Kidney (tissue), 14 donors: ENCODE data around the gene FBXL15. TPM values are rescaled to one million over a fixed set of nuclear protein-coding genes. Genes with fewer than 3 reads are reported as not detected.
A peak's percentile ranks its signal among the peaks of the same experiment; 100 is the strongest.

Experiments used
- DNase-seq, 5 donors: peaks; one replicate each; pipeline ENCODE4 v3.0.0-alpha.2; 2013 to 2020
- FAIRE-seq: peaks from 2 replicates; lab custom pipeline; 2012; peaks lifted over from hg19 to GRCh38; lab: Jason Lieb, UNC
- H3K27ac ChIP-seq, 2 donors: one replicate each; pipeline ENCODE4 v1.7.0; 2013; ENCODE audit warnings: low read depth in 2 of 2, low read length in 2 of 2, inconsistent platforms in 1 of 2
- H3K27me3 ChIP-seq: one replicate; pipeline ENCODE4 v1.7.1; 2013; ENCODE audit warnings: low read length, inconsistent platforms; ENCODE audit not compliant: control insufficient read depth, insufficient read depth
- H3K36me3 ChIP-seq, 3 donors: one replicate each; pipeline versions ENCODE4 v1.7.0 to v1.7.1; 2013; ENCODE audit warnings: low read length in 3 of 3, control low read depth in 1 of 3, inconsistent platforms in 1 of 3; ENCODE audit not compliant: insufficient read depth in 3 of 3, control insufficient read depth in 2 of 3
- H3K4me1 ChIP-seq, 3 donors: one replicate each; pipeline versions ENCODE4 v1.7.0 to v1.7.1; 2013; ENCODE audit warnings: low read length in 3 of 3, inconsistent platforms in 1 of 3, low read depth in 1 of 3; ENCODE audit not compliant: control insufficient read depth in 2 of 3, insufficient read depth in 2 of 3
- H3K4me3 ChIP-seq, 3 donors: one replicate each; pipeline versions ENCODE4 v1.7.0 to v1.8.1; 2013; ENCODE audit warnings: low read length in 3 of 3, control low read depth in 1 of 3, inconsistent platforms in 1 of 3
- H3K9ac ChIP-seq, 3 donors: one replicate each; pipeline versions ENCODE4 v1.7.0 to v1.7.1; 2013; ENCODE audit warnings: low read length in 3 of 3, control low read depth in 1 of 3, inconsistent platforms in 1 of 3
- H3K9me3 ChIP-seq, 3 donors: one replicate each; pipeline versions ENCODE4 v1.7.0 to v1.7.1; 2013; ENCODE audit warnings: low read length in 3 of 3, control low read depth in 1 of 3, inconsistent platforms in 1 of 3; ENCODE audit not compliant: control insufficient read depth in 2 of 3, insufficient read depth in 1 of 3
- intact Hi-C: fragments of 100-400 bp; cut with DNase I; formaldehyde crosslinking; loops from one replicate; pipeline ENCODE4 v1.11.1; 2022
- polyA plus RNA-seq: library from polyadenylated mRNA; stranded (reverse); fragments of 350-450 nt; fragmentation: Illumina TruSeq; extraction: RNeasy Lipid Tissue Mini Kit (QIAGEN cat#74804); gene quantifications from one replicate; pipeline ENCODE4 v1.2.3, GENCODE V29; 2014; ENCODE audit warnings: low read depth, low replicate concordance; ENCODE audit not compliant: insufficient read depth
- total RNA-seq: library from RNA; stranded (reverse); fragmentation: NEBNext Ultra II Directional; extraction: Animal tissue kit (Norgen Biotek cat#: 25700); gene quantifications from one replicate; pipeline ENCODE4 v1.2.1, GENCODE V29; 2021
- TF ChIP-seq, protein P1 (sequence below): IDR thresholded peaks from 3 replicates; pipeline ENCODE4 v1.5.1; 2012; ENCODE audit warnings: mild to moderate bottlenecking, moderate library complexity, borderline replicate concordance; ENCODE audit not compliant: insufficient read depth; ENCODE audit errors: extremely low read depth
- donor health status: control.
- donor health status: control.
- donor health status: control.
- donor health status: control.
- donor health status: control.
- donor health status: DM: yes; HTN: yes; CAD: no.
- donor health status: Normal renal cell carcinoma (clear cell type).

Gene FBXL15
- total and polyA plus RNA-seq, 2 donors from 2014 or later: 17.9 to 28.0 TPM

DNA sequence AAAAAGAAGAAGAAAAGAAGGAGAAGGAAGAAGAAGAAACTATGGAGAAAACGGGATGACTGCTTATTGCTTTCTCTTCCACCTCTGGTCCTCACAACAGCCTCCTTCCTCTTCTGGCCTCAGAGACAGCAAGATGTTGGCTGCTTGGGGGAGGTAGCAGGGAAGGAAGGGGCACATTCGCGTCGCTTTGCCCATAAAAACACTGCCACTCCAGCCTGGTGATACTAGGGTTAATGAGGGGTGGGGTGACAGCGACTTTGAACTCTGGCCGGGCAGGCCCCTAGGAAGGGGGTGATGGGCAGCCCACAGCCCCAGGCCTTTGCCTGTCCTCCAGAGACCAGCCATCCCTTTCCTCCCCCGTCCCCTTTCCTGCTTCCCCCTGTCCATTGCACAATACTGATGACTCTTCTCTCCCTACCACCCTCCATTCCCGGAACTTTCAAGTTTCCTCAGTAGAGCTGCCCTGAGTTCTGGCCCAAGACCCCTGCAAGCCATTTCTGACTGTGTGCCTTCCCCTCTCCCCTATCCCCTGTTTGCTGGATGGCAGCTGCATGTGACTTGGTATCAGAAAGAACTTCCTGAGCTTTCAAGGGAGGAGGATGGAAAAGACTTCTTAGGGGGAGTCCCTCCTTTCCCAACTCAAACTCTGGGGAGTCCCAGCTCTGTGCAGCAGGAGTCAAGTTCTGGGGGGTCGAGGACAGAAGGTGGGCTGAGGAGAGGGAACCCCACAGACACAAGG, 13.9 kb downstream of the FBXL15 start:
- H3K27ac ChIP-seq: peak overlapping the region in 1 of 2 donors; percentile 37
- no peak overlapping the region for H3K4me3 ChIP-seq
- intact Hi-C loops: no loop called here
- FAIRE-seq (no peak), DNase-seq (peak; percentile 48 to 76 (median 68))
- no peaks in the 10 kb centered on the region for H3K9me3 ChIP-seq
- H3K4me1 ChIP-seq: peaks cover 0 to 9% (median 6%) of the 10 kb centered on the region in 3 donors
- no peak overlapping the region for H3K9ac ChIP-seq
- no peaks in the 10 kb centered on the region for H3K27me3 ChIP-seq
- TF ChIP-seq, protein P1, sequence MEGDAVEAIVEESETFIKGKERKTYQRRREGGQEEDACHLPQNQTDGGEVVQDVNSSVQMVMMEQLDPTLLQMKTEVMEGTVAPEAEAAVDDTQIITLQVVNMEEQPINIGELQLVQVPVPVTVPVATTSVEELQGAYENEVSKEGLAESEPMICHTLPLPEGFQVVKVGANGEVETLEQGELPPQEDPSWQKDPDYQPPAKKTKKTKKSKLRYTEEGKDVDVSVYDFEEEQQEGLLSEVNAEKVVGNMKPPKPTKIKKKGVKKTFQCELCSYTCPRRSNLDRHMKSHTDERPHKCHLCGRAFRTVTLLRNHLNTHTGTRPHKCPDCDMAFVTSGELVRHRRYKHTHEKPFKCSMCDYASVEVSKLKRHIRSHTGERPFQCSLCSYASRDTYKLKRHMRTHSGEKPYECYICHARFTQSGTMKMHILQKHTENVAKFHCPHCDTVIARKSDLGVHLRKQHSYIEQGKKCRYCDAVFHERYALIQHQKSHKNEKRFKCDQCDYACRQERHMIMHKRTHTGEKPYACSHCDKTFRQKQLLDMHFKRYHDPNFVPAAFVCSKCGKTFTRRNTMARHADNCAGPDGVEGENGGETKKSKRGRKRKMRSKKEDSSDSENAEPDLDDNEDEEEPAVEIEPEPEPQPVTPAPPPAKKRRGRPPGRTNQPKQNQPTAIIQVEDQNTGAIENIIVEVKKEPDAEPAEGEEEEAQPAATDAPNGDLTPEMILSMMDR: no peak
- no peaks in the 10 kb centered on the region for H3K36me3 ChIP-seq

DNA sequence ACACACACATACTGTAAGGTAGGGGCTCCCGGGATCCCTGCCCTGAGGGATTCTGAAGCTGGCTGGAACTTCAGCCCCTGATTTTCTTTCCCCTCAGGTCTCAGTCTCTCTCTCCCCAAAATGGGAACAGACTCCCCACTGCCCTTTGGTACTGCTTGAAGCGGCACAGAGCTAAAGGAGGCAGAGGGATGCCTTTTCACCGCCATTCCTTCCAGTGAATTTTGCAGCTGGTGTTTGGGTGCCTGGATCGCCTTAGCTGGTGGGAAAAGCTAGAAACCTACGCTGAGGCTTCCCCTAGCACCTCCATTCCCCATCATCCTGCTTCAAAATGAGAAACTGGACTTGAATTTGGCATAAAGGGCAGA, 14.5 kb downstream of the FBXL15 start:
- Histone ChIP-seq H3K4me1 (peaks cover 0 to 9% (median 6%) of the 10 kb centered on the region in 3 donors), H3K27me3 (no peaks in the 10 kb centered on the region), H3K9ac (no peak overlapping the region), H3K4me3 (no peak overlapping the region), H3K9me3 (no peaks in the 10 kb centered on the region), H3K27ac (no peak overlapping the region), H3K36me3 (no peaks in the 10 kb centered on the region)
- TF ChIP-seq, protein P1: no peak
- DNase-seq: no peak
- intact Hi-C loops: no loop called here
- no peak for FAIRE-seq

DNA sequence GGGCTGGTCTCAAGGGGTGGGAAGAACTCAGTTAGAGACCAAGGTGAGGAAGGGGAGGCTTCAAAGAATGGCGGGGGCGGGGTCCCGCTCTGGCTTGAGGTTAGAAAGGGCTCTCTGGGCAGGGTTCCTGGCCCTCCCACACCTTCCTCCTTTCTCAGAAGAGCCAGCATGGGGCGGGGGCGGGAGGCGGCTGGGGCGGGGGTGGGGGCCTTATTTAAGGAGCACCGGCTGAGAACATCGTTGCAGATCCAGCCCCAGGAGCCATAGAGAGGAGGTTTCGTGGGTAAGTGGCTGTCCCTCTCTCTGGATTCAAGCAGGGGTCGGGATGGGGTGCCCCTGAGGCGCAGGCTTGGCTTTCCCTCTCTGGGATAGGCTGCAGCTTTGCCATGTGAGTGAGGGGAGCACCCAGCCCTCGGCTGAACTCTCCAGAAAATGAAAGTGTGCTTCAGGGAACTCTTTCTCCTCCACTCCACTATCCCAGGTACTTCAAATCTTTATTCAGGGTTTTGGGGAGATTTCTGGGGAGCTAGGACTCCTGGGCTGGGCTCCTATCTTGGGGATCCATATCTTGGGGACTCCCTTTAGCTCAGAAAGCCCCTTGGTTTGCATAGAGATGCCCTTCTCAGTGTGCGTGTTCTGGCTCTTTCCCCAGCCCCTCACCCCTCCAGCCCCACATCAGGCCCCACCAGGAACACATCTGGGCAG, 15.0 kb downstream of the FBXL15 start:
- DNase-seq (peak in 4 of 5 donors; percentile 44 to 76 (median 62)), FAIRE-seq (no peak)
- H3K4me1 ChIP-seq: peaks cover 0 to 9% (median 6%) of the 10 kb centered on the region in 3 donors
- H3K9ac ChIP-seq: no peak overlapping the region
- TF ChIP-seq, protein P1: no peak
- intact Hi-C loops: no loop called here
- H3K27ac ChIP-seq: peak overlapping the region in 1 of 2 donors; percentile 37
- peak overlapping the region; percentile 29 to 35 (median 34) for H3K4me3 ChIP-seq
- H3K36me3 ChIP-seq: no peaks in the 10 kb centered on the region
- H3K27me3 ChIP-seq: no peaks in the 10 kb centered on the region
- no peaks in the 10 kb centered on the region for H3K9me3 ChIP-seq
